Measurements from ENCODE around the gene TPT1.
A peak's percentile ranks its signal among the peaks of the same experiment; 100 is the strongest.
"Not testable (repeated sequence)": the region's sequence is repeated elsewhere in the genome, so short reads cannot be mapped to it uniquely, and the experiment has no call there.

The TPT1 gene

DNA sequence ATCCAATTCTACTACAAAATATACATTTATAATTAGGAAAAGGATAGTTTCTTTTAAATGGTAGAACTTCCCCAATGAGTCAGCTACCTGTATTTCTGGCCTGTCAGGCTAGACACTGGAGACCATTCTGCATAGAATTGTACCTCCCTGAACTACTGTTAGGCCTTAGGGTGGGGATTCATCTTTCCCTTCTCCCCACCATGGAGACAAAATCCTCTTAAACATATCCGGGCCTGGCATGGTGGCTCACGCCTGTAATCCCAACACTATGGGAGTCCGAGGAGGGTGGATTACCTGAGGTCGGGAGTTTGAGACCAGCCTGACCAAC lies 24.5 kb upstream of the TPT1 start:
- no peak for DNase-seq

- no peak for DNase-seq
These were observed 24.0 kb upstream of the TPT1 start for GRCh38 chr13:45364876-45365557.

- DNase-seq: no peak
These were observed 22.0 kb upstream of the TPT1 start for GRCh38 chr13:45362939-45363338.

- no peak for DNase-seq
These were observed 20.7 kb upstream of the TPT1 start for GRCh38 chr13:45361596-45362206.

DNA sequence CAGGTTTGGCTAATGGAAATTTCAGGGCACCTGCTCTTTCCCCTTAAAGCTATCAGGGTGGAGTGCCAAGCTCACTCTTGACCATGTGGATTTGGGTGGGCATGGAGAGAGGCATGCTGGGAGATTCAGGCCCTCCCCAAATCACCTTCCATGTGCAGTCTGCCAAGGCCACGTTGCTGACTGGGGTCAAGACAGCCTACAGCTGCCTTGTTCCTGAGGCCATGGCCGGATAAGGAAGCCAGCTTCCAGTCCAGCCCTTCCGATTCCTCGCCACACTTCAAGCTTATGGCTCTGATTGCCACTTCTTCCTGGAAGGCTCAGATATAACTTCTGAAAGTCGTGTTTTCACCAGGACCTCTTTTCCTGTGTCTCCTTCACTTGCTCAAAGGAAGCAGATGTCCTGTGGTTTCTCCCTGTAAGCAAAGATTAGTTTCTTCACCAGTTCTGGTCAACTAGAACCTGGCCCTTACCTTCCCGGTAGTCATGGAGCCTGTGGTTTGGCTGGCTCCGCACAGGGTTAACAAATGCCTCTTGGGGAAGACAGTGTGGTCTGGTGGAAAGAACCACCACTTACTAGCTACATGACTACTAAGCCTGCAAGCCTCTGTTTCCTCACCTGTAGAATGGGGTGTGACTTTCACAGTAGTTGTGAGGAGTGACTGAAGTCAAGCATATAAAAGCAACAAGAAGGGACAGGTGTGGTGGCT lies 16.1 kb upstream of the TPT1 start:
- DNase-seq: no peak

GRCh38 chr13:45353895-45354294 lies 12.9 kb upstream of the TPT1 start:
- DNase-seq: no peak

DNA sequence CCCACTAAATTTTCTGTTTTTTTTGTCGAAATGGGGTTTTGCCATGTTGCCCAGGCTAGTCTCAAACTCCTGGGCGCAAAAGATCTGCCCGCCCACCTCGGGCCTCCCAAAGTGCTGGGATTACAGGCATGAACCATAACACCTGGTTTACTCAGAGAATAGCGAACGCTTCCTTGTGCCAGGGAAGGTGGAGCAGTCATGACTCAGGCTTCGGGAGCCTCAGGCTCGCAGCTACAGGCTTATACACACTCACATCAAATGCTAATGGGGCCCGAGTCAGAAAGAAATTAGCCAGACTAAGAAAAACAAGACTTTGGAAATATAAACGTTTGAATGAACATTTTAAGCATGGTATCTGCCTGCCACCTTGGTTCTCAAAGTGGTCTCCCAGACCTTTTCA lies 11.0 kb upstream of the TPT1 start:
- no peak for DNase-seq

- DNase-seq: no peak
These were observed 9.2 kb upstream of the TPT1 start for GRCh38 chr13:45350152-45350551.

DNA sequence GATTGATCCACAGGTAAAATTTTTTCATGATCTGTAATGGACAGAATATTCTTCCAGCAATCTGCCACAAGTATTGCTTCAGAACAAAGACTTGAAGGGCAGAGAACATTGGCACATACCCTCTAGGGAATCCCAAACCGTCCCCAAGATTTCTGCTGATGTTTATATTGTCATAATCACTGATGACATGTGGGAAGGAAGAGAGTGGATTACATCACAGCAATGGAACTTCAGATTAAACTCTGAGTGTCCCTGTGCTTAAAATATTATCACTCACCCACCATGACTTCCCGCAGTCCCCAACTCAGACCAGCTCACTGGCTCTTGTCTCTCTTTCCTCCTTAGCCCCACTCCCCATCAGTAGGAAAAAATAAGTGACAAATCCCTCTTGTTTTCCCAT lies 8.5 kb upstream of the TPT1 start:
- no peak for DNase-seq

GRCh38 chr13:45344064-45344463 lies 3.1 kb upstream of the TPT1 start:
- not testable (repeated sequence) for DNase-seq

DNA sequence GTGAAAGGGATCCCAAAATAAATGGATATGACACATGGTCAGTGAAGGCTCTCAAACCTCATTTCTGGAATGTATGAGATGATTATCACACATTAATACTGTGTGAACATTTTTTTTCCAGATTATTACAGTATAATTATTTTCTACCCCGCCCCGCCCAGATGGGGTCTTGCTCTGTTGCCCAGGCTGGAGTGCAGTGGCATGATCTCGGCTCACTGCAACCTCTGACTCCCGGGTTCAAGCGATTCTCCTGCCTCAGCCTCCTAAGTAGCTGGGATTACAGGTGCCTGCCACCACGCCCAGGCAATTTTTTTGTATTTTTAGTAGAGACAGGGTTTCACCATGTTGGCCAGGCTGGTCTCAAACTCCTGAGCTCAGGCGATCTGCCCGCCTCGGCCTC lies 2.1 kb upstream of the TPT1 start:
- not testable (repeated sequence) for DNase-seq

- not testable (repeated sequence) for DNase-seq
These were observed 1.7 kb upstream of the TPT1 start for GRCh38 chr13:45342668-45343067.

DNA sequence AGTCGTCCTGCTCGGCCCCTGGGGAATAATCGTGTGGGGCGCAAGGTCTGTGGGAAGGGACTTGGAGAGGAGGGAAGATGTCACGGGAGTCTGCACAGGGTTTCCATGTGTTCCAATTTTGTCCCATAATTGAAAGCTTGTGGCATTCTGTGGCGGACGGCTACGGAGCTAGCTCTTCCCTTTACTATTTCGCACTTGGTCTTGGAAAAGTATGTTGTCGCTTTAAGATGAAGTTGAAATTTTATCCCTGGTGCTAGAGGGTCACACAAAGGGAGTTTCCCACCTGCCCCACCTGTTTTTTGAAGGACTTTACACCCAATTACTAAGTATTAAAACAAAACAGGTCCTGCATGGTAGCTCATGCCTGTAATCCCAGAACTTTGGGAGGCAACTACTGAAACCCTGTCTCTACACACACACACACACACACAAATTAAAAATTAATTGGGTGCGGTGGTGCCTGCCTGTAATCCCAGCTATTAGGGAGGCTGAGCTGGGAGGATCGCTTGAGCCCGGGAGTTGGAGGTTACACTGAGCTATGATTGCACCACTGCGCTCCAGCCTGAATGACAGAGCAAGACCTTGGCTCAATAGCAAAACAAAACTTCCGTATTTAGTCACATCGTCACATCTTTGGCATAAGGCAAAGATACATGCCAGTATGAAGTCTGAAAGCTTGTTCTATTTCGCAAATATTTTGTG lies 967 bp upstream of the TPT1 start:
- no peak for DNase-seq

GRCh38 chr13:45340422-45341033 lies 455 bp downstream of the TPT1 start:
- DNase-seq: peak; percentile 58

DNA sequence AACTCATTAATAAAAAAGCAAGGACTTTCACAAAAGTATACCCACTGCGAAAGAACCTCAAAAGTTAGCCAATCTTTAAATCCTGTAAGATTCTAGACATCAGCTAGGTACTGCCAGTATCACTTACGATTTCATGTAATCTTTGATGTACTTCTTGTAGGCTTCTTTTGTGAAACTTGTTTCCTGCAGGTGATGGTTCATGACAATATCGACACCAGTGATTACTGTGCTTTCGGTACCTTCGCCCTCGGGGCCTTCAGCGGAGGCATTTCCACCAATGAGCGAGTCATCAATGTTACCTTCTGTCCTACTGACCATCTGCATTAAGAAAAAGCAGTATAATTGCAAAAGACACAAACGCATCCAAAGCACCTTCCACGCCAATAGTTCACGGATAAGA lies 1.1 kb downstream of the TPT1 start:
- DNase-seq: no peak

DNA sequence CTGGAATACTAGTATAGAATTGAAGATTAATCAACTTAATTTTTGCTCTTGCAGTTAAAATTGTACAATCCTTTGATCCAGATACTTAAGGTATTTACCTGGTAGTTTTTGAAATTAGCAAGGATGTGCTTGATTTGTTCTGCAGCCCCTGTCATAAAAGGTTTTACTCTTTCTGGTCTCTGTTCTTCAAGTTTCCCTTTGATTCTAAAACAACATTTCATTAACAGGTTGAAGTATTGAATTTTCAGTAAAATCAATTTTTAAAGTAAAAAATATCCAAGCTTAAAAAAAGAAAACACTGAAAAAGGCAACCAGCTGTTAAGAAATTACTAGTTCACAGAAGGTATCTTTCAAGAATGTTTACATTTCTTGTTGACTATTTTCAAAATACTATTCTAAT lies 1.6 kb downstream of the TPT1 start:
- no peak for DNase-seq

- no peak for DNase-seq
These were observed 3.2 kb downstream of the TPT1 start for GRCh38 chr13:45337803-45338202.

DNA sequence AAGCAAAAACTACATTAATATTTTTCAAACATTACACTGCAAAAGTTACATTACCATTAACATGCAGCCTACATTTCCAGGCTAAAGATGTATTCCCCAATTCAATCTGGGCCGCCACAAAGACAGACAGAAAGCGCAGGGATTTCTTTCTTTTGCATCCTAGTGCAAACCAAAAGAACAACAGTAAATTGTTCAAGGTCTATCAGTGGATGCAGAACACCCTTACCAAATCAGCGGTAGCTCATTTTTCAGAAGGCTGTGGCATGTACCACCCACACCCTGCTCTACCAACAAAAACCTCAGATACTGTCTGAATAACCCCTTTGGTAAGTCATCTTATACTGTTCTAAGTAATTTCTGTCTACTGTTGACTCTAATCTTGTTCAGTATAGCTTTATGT lies 3.6 kb downstream of the TPT1 start:
- no peak for DNase-seq

DNA sequence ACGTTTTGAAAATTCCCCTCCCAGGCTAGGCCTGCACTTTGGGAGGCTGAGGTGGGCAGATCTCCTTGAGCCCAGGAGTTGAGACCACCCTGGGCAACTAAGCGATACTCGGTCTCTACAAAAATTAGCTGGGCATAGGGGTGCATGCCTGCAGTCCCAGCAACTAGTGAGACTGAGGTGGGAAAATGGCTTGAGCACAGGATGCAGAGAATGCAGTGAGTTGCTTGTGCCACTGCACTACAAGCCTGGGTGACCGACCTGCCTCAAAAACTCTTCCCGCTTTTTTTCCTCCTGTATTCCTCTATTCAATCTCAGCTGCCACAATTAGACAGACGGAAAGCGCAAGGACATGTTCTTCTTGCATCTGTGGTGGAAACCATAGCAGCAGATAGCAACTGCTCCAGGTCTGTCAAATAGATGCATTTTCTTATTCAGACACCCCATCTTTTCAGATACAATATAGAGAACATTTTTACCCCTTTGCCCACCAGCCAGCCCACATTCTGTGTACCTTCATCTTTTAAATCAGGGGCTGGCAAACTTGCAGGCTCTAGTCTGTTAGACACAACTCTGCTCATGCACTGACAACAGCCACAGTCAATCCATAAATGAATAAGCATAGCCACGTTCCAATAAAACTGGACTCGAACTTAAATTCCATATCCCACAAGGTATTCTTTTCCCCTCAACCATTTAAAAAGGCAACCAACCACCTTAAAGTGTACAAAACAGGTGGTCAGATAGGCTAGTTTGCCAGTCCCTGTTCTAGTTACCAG lies 4.8 kb downstream of the TPT1 start:
- DNase-seq: no peak

DNA sequence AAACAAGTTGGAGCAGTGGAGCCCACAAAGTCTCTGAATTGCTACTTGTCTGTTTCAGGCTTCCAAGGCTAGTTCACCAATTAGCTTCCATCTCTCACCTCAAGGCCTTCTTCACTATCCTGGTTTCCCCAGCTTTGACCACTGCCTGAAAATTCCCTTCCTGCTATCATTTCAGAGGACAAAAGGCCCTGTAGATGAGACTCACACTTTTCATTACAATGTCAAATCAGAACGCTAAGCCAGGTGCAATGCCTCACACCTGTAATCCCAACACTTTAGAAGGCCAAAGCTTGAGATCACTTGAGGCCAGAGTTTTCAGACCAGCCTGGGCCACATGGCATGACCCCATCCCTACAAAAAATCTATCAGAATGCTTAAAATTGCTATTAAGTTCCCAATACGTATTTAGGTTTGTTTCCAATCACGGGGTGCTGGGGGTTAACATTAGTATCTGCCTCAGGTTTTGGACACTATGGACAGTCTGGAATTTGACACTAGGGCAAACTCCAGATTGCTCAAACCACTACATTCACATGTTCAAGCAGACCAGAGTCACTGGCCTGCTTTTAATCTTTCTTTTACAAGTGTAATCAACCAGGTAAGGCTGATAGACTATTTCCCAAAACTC lies 5.5 kb downstream of the TPT1 start:
- no peak for DNase-seq

GRCh38 chr13:45333977-45334922 lies 6.7 kb downstream of the TPT1 start:
- DNase-seq: no peak

All from NCI-H1105 (cell line).